ENCODE data around the gene PKHD1.

PKHD1 gene

GRCh38 chr6:52087498-52087999, at the start of gene PKHD1:
TSS of gene PKHD1 (minus strand) at chr6:52087613. CDS start at chr6:52084933, 2,680 bp downstream.
- DNase-seq: no peak

- DNase-seq: no peak
These were observed 49.6 kb upstream of the PKHD1 start for GRCh38 chr6:52136934-52137467.

- no peak for DNase-seq
These were observed 48.6 kb upstream of the PKHD1 start for GRCh38 chr6:52136055-52136454.

- no peak for DNase-seq
These were observed 47.8 kb upstream of the PKHD1 start for GRCh38 chr6:52135217-52135616.

GRCh38 chr6:52134011-52134410, 46.6 kb upstream of the PKHD1 start:
- no peak for DNase-seq

GRCh38 chr6:52133324-52133723, 45.9 kb upstream of the PKHD1 start:
- DNase-seq: no peak

- no peak for DNase-seq
These were observed 44.9 kb upstream of the PKHD1 start for GRCh38 chr6:52132292-52132691.

- no peak for DNase-seq
These were observed 43.0 kb upstream of the PKHD1 start for GRCh38 chr6:52130440-52130839.

- DNase-seq: no peak
These were observed 40.5 kb upstream of the PKHD1 start for GRCh38 chr6:52127957-52128356.

- DNase-seq: no peak
These were observed 38.8 kb upstream of the PKHD1 start for GRCh38 chr6:52126231-52126630.

GRCh38 chr6:52125572-52125971, 38.2 kb upstream of the PKHD1 start:
- DNase-seq: no peak

GRCh38 chr6:52125139-52125538, 37.7 kb upstream of the PKHD1 start:
- no peak for DNase-seq

- no peak for DNase-seq
These were observed 37.0 kb upstream of the PKHD1 start for GRCh38 chr6:52124126-52125121.

GRCh38 chr6:52123251-52123650, 35.8 kb upstream of the PKHD1 start:
- DNase-seq: no peak

- no peak for DNase-seq
These were observed 29.9 kb upstream of the PKHD1 start for GRCh38 chr6:52117352-52117751.

GRCh38 chr6:52116605-52116948, 29.2 kb upstream of the PKHD1 start:
- DNase-seq: no peak

- DNase-seq: no peak
These were observed 28.6 kb upstream of the PKHD1 start for GRCh38 chr6:52115891-52116604.

GRCh38 chr6:52115145-52115741, 27.8 kb upstream of the PKHD1 start:
- DNase-seq: no peak

- DNase-seq: no peak
These were observed 21.8 kb upstream of the PKHD1 start for GRCh38 chr6:52109171-52109571.

GRCh38 chr6:52108128-52108527, 20.7 kb upstream of the PKHD1 start:
- no peak for DNase-seq

GRCh38 chr6:52106994-52107393, 19.6 kb upstream of the PKHD1 start:
- DNase-seq: no peak

GRCh38 chr6:52104979-52105378, 17.6 kb upstream of the PKHD1 start:
- DNase-seq: no peak

- no peak for DNase-seq
These were observed 16.2 kb upstream of the PKHD1 start for GRCh38 chr6:52103623-52104022.

All from NCI-H1092 treated with DMSO at 0.1 percent for 48 hours (cell line).